HEK293 (cell line): Measurements from ENCODE around the gene ZNF19.

Experiments
- FEZF1 ChIP-seq: fragments of 450-650 bp; formaldehyde crosslinking; IDR thresholded peaks from 2 replicates; pipeline ENCODE4 v1.5.1; 2016; ENCODE audit warnings: missing biosample characterization, missing genetic modification characterization
- SETDB1 ChIP-seq: IDR thresholded peaks from one replicate; pipeline ENCODE4 v1.6.1; 2017; ENCODE audit warnings: mild to moderate bottlenecking, low read length, moderate library complexity, mixed read lengths; ENCODE audit not compliant: insufficient read length
- TCF7L2 ChIP-seq: IDR thresholded peaks from 2 replicates; pipeline ENCODE4 v1.6.1; 2011; ENCODE audit warnings: low read depth, mild to moderate bottlenecking, inconsistent platforms, low read length, moderate library complexity, borderline replicate concordance
- TRIM28 ChIP-seq: IDR thresholded peaks from 2 replicates; pipeline ENCODE4 v1.6.1; 2011; ENCODE audit warnings: low read length, control low read depth, borderline replicate concordance
- ZBTB48 ChIP-seq: fragments of 450-650 bp; formaldehyde crosslinking; IDR thresholded peaks from 2 replicates; pipeline ENCODE4 v1.5.1; 2016; ENCODE audit warnings: missing biosample characterization, missing genetic modification characterization
- ZFP3 ChIP-seq: fragments of 450-650 bp; formaldehyde crosslinking; IDR thresholded peaks from 2 replicates; pipeline ENCODE4 v1.5.1; 2016; ENCODE audit warnings: low read depth, missing biosample characterization, missing genetic modification characterization
- ZIC2 ChIP-seq: fragments of 450-650 bp; formaldehyde crosslinking; IDR thresholded peaks from 2 replicates; pipeline ENCODE4 v1.5.1; 2016; ENCODE audit warnings: missing biosample characterization, missing genetic modification characterization
- ZNF112 ChIP-seq: fragments of 450-650 bp; formaldehyde crosslinking; IDR thresholded peaks from 2 replicates; pipeline ENCODE4 v1.5.0; 2017; ENCODE audit warnings: missing biosample characterization, missing genetic modification characterization
- ZNF16 ChIP-seq: fragments of 450-650 bp; formaldehyde crosslinking; IDR thresholded peaks from 2 replicates; pipeline ENCODE4 v1.5.1; 2016; ENCODE audit warnings: low read depth, missing biosample characterization, missing genetic modification characterization
- ZNF184 ChIP-seq: fragments of 450-650 bp; IDR thresholded peaks from 2 replicates; pipeline ENCODE4 v1.5.1; 2018; ENCODE audit warnings: missing biosample characterization, mild to moderate bottlenecking, missing genetic modification characterization
- ZNF211 ChIP-seq: fragments of 450-650 bp; formaldehyde crosslinking; IDR thresholded peaks from 2 replicates; pipeline ENCODE4 v1.5.1; 2016; ENCODE audit warnings: low read depth, missing biosample characterization, missing genetic modification characterization
- ZNF239 ChIP-seq: fragments of 450-650 bp; formaldehyde crosslinking; IDR thresholded peaks from 2 replicates; pipeline ENCODE4 v1.5.1; 2016; ENCODE audit warnings: missing biosample characterization, missing genetic modification characterization
- ZNF248 ChIP-seq: fragments of 450-650 bp; formaldehyde crosslinking; IDR thresholded peaks from 2 replicates; pipeline ENCODE4 v1.5.1; 2017; ENCODE audit warnings: missing biosample characterization, missing genetic modification characterization
- ZNF335 ChIP-seq: fragments of 450-650 bp; formaldehyde crosslinking; conservative IDR thresholded peaks from 2 replicates; pipeline ENCODE4 v1.5.1; 2016; ENCODE audit warnings: missing biosample characterization, missing genetic modification characterization
- ZNF558 ChIP-seq: fragments of 450-650 bp; formaldehyde crosslinking; IDR thresholded peaks from 2 replicates; pipeline ENCODE4 v1.5.1; 2016; ENCODE audit warnings: missing biosample characterization, missing genetic modification characterization
- ZNF624 ChIP-seq: fragments of 450-650 bp; formaldehyde crosslinking; IDR thresholded peaks from 2 replicates; pipeline ENCODE4 v1.5.1; 2017; ENCODE audit warnings: missing biosample characterization, missing genetic modification characterization
- ZNF664 ChIP-seq: fragments of 450-650 bp; formaldehyde crosslinking; IDR thresholded peaks from 2 replicates; pipeline ENCODE4 v1.5.1; 2016; ENCODE audit warnings: missing biosample characterization, missing genetic modification characterization
- ZNF76 ChIP-seq: fragments of 450-650 bp; formaldehyde crosslinking; IDR thresholded peaks from 2 replicates; pipeline ENCODE4; 2016; ENCODE audit warnings: low read depth, missing biosample characterization, missing genetic modification characterization, borderline replicate concordance
- ZNF837 ChIP-seq: fragments of 450-650 bp; formaldehyde crosslinking; IDR thresholded peaks from 2 replicates; pipeline ENCODE4 v1.5.1; 2016; ENCODE audit warnings: missing biosample characterization, missing genetic modification characterization
- ZSCAN23 ChIP-seq: fragments of 450-650 bp; formaldehyde crosslinking; IDR thresholded peaks from 2 replicates; pipeline ENCODE4 v1.5.1; 2016; ENCODE audit warnings: missing biosample characterization, missing genetic modification characterization
- ZXDB ChIP-seq: fragments of 450-650 bp; formaldehyde crosslinking; IDR thresholded peaks from 2 replicates; pipeline ENCODE4 v1.5.1; 2016; ENCODE audit warnings: missing biosample characterization, missing genetic modification characterization
- TF ChIP-seq, protein P1 (sequence below): fragments of 450-650 bp; formaldehyde crosslinking; IDR thresholded peaks from 2 replicates; pipeline ENCODE4 v1.5.1; 2016; ENCODE audit warnings: missing biosample characterization, missing genetic modification characterization
- TF ChIP-seq, protein P2 (sequence below): fragments of 450-650 bp; formaldehyde crosslinking; optimal IDR thresholded peaks from 2 replicates; pipeline ENCODE3; 2016; ENCODE audit warnings: missing biosample characterization, mild to moderate bottlenecking, missing genetic modification characterization
- TF ChIP-seq, protein P3 (sequence below): fragments of 450-650 bp; formaldehyde crosslinking; IDR thresholded peaks from 2 replicates; pipeline ENCODE4 v1.5.1; 2017; ENCODE audit warnings: missing biosample characterization, missing genetic modification characterization
- TF ChIP-seq, protein P4 (sequence below): fragments of 450-650 bp; formaldehyde crosslinking; IDR thresholded peaks from 2 replicates; pipeline ENCODE4 v1.5.1; 2016; ENCODE audit warnings: missing biosample characterization, missing genetic modification characterization
- TF ChIP-seq, protein P5 (sequence below): fragments of 450-650 bp; formaldehyde crosslinking; IDR thresholded peaks from 2 replicates; pipeline ENCODE4 v1.5.1; 2016; ENCODE audit warnings: missing biosample characterization, missing genetic modification characterization

Gene ZNF19

DNA sequence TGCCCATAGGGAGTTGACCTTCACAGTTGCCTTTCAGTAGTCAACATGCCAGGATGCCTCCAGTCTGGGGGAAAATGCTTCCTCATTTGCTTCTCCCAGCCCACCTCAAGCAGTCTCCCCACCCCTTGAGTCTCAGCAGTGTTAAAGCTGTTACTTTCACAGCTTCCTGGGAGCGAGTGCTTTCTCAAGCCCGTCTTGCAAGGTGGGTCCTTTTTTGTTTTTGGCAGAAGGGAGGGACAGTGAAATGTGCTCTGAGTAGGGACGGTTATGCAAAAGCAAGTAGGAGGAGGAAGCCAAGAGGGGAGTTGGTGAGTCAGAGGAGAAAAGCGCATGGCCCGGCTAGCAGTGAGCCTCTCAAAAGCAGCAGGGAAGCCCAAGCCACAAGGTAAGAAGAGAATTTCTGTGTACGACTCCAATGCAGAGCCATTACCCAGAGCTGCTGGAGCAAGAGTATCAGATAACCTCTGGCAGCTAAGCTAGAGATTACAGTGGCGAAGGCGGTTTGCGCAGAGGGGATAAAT lies 37.0 kb upstream of the ZNF19 start, which contains the start of gene CHST4 (continued):
- TF ChIP-seq, protein P1, sequence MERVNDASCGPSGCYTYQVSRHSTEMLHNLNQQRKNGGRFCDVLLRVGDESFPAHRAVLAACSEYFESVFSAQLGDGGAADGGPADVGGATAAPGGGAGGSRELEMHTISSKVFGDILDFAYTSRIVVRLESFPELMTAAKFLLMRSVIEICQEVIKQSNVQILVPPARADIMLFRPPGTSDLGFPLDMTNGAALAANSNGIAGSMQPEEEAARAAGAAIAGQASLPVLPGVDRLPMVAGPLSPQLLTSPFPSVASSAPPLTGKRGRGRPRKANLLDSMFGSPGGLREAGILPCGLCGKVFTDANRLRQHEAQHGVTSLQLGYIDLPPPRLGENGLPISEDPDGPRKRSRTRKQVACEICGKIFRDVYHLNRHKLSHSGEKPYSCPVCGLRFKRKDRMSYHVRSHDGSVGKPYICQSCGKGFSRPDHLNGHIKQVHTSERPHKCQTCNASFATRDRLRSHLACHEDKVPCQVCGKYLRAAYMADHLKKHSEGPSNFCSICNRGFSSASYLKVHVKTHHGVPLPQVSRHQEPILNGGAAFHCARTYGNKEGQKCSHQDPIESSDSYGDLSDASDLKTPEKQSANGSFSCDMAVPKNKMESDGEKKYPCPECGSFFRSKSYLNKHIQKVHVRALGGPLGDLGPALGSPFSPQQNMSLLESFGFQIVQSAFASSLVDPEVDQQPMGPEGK (tag by site-specific recombination) = 0 out of 2 replicates have a peak, but pooled peaks have one; percentile 13
- peak; percentile 81 for TF ChIP-seq ZIC2 (tag by site-specific recombination)
- TF ChIP-seq ZNF112 (tag by site-specific recombination) = no peak
- TF ChIP-seq, protein P2, sequence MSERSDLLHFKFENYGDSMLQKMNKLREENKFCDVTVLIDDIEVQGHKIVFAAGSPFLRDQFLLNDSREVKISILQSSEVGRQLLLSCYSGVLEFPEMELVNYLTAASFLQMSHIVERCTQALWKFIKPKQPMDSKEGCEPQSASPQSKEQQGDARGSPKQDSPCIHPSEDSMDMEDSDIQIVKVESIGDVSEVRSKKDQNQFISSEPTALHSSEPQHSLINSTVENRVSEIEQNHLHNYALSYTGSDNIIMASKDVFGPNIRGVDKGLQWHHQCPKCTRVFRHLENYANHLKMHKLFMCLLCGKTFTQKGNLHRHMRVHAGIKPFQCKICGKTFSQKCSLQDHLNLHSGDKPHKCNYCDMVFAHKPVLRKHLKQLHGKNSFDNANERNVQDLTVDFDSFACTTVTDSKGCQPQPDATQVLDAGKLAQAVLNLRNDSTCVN (tag by site-specific recombination) = no peak
- TF ChIP-seq ZNF664 = no peak
- TF ChIP-seq ZNF837 (tag by site-specific recombination) = no peak
- TF ChIP-seq, protein P3, sequence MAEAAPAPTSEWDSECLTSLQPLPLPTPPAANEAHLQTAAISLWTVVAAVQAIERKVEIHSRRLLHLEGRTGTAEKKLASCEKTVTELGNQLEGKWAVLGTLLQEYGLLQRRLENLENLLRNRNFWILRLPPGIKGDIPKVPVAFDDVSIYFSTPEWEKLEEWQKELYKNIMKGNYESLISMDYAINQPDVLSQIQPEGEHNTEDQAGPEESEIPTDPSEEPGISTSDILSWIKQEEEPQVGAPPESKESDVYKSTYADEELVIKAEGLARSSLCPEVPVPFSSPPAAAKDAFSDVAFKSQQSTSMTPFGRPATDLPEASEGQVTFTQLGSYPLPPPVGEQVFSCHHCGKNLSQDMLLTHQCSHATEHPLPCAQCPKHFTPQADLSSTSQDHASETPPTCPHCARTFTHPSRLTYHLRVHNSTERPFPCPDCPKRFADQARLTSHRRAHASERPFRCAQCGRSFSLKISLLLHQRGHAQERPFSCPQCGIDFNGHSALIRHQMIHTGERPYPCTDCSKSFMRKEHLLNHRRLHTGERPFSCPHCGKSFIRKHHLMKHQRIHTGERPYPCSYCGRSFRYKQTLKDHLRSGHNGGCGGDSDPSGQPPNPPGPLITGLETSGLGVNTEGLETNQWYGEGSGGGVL (tag by site-specific recombination) = peak; percentile 12; the same call in 1 of the 2 replicates
- peak; percentile 82 for TF ChIP-seq TRIM28
- TF ChIP-seq ZSCAN23 (tag by site-specific recombination) = no peak
- TF ChIP-seq ZNF239 (tag by site-specific recombination) = no peak
- no peak for TF ChIP-seq ZNF184
- no peak for TF ChIP-seq ZNF16 (tag by site-specific recombination)
- no peak for TF ChIP-seq ZFP3 (tag by site-specific recombination)
- TF ChIP-seq ZNF558 = no peak
- TF ChIP-seq SETDB1 = no peak
- TF ChIP-seq, protein P4, sequence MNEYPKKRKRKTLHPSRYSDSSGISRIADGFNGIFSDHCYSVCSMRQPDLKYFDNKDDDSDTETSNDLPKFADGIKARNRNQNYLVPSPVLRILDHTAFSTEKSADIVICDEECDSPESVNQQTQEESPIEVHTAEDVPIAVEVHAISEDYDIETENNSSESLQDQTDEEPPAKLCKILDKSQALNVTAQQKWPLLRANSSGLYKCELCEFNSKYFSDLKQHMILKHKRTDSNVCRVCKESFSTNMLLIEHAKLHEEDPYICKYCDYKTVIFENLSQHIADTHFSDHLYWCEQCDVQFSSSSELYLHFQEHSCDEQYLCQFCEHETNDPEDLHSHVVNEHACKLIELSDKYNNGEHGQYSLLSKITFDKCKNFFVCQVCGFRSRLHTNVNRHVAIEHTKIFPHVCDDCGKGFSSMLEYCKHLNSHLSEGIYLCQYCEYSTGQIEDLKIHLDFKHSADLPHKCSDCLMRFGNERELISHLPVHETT (tag by site-specific recombination) = no peak
- peak; percentile 92 for TF ChIP-seq ZNF335 (tag by site-specific recombination)
- no peak for TF ChIP-seq ZBTB48 (tag by site-specific recombination)
- TF ChIP-seq FEZF1 = no peak
- TF ChIP-seq ZNF211 (tag by site-specific recombination) = no peak
- TF ChIP-seq ZNF248 (tag by site-specific recombination) = no peak
- TF ChIP-seq, protein P5, sequence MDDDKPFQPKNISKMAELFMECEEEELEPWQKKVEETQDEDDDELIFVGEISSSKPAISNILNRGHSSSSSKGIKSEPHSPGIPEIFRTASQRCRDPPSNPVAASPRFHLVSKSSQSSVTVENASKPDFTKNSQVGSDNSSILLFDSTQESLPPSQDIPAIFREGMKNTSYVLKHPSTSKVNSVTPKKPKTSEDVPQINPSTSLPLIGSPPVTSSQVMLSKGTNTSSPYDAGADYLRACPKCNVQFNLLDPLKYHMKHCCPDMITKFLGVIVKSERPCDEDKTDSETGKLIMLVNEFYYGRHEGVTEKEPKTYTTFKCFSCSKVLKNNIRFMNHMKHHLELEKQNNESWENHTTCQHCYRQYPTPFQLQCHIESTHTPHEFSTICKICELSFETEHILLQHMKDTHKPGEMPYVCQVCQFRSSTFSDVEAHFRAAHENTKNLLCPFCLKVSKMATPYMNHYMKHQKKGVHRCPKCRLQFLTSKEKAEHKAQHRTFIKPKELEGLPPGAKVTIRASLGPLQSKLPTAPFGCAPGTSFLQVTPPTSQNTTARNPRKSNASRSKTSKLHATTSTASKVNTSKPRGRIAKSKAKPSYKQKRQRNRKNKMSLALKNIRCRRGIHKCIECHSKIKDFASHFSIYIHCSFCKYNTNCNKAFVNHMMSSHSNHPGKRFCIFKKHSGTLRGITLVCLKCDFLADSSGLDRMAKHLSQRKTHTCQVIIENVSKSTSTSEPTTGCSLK (tag by site-specific recombination) = no peak
- peak; percentile 36; the same call in 1 of the 2 replicates for TF ChIP-seq ZXDB (tag by site-specific recombination)
- TF ChIP-seq ZNF76 (tag by site-specific recombination) = no peak
- TF ChIP-seq TCF7L2 = no peak
- no peak for TF ChIP-seq ZNF624 (tag by site-specific recombination)
